GM18868 (cell line): Measurements from ENCODE around the gene MLYCD.

Source experiments
- ATAC-seq: cut with Tn5 transposase; IDR thresholded peaks from one replicate; pipeline ENCODE4 v1.9.1; 2021; ENCODE audit warnings: mild to moderate bottlenecking, moderate library complexity; ENCODE audit not compliant: unreplicated experiment

MLYCD gene

GRCh38 chr16:83899272-83899897 is 470 bp downstream of the MLYCD start:
- peak; percentile 44 for ATAC-seq

GRCh38 chr16:83899978-83900377 is 1.1 kb downstream of the MLYCD start:
- no peak for ATAC-seq

- no peak for ATAC-seq
Measured at GRCh38 chr16:83900571-83900970, 1.7 kb downstream of the MLYCD start.

GRCh38 chr16:83901101-83901500 is 2.2 kb downstream of the MLYCD start:
- no peak for ATAC-seq

GRCh38 chr16:83903751-83904150 is 4.8 kb downstream of the MLYCD start:
- no peak for ATAC-seq

GRCh38 chr16:83906683-83907082 is 7.8 kb downstream of the MLYCD start:
- no peak for ATAC-seq

GRCh38 chr16:83907111-83907510 is 8.2 kb downstream of the MLYCD start:
- no peak for ATAC-seq

GRCh38 chr16:83907631-83908250 is 8.8 kb downstream of the MLYCD start:
- ATAC-seq, result no peak

GRCh38 chr16:83908798-83909197 is 9.9 kb downstream of the MLYCD start:
- ATAC-seq, result no peak

GRCh38 chr16:83911290-83911689 is 12.4 kb downstream of the MLYCD start:
- ATAC-seq, result no peak

GRCh38 chr16:83912519-83913244 is 13.8 kb downstream of the MLYCD start:
- no peak for ATAC-seq

- ATAC-seq, result no peak
Measured at GRCh38 chr16:83913245-83913633, 14.3 kb downstream of the MLYCD start.

GRCh38 chr16:83914091-83914710 is 15.3 kb downstream of the MLYCD start:
- no peak for ATAC-seq

- no peak for ATAC-seq
Measured at GRCh38 chr16:83915081-83915480, 16.2 kb downstream of the MLYCD start.

- ATAC-seq, result no peak
Measured at GRCh38 chr16:83915491-83915890, 16.6 kb downstream of the MLYCD start.

- no peak for ATAC-seq
Measured at GRCh38 chr16:83917152-83918120, 18.5 kb downstream of the MLYCD start.

GRCh38 chr16:83920894-83921491 is 22.1 kb downstream of the MLYCD start:
- ATAC-seq, result no peak

- no peak for ATAC-seq
Measured at GRCh38 chr16:83923581-83924365, 24.9 kb downstream of the MLYCD start.

- ATAC-seq, result no peak
Measured at GRCh38 chr16:83924686-83925085, 25.8 kb downstream of the MLYCD start.
